HepG2 (cell line): ENCODE measurements around the gene COLEC12.

Experiments
- GATAD2A ChIP-seq: IDR thresholded peaks from 2 replicates; pipeline ENCODE4 v1.6.1; 2016
- NPAS2 ChIP-seq: sonication (generic); formaldehyde crosslinking; IDR thresholded peaks from 2 replicates; pipeline ENCODE4 v1.8.0; 2022; ENCODE audit warnings: mild to moderate bottlenecking, missing genetic modification reagents, borderline replicate concordance
- SP1 ChIP-seq, 2 experiments: fragments of 450-650 bp in 1 of 2; sonication (generic) in 1 of 2; formaldehyde crosslinking in 1 of 2; IDR thresholded peaks; 2 replicates each; pipeline versions ENCODE4 v1.4.0 to v1.6.1; 2016 to 2020; ENCODE audit warnings: missing genetic modification reagents in 1 of 2
- ZFX ChIP-seq: sonication (generic); formaldehyde crosslinking; IDR thresholded peaks from 2 replicates; pipeline ENCODE4 v1.4.0; 2020; ENCODE audit warnings: mild to moderate bottlenecking, low read depth, missing genetic modification reagents, moderate library complexity
- ZNF383 ChIP-seq: sonication (generic); formaldehyde crosslinking; IDR thresholded peaks from 2 replicates; pipeline ENCODE4 v1.4.0; 2020; ENCODE audit warnings: missing genetic modification reagents, mild to moderate bottlenecking, borderline replicate concordance
- ZNF629 ChIP-seq: sonication (generic); formaldehyde crosslinking; conservative IDR thresholded peaks from 2 replicates; pipeline ENCODE4 v1.5.0; 2020; ENCODE audit warnings: missing genetic modification reagents
- TF ChIP-seq, protein P1 (sequence below), 2 experiments: sonication (generic) in 1 of 2; formaldehyde crosslinking in 1 of 2; IDR thresholded peaks; 2 replicates each; pipeline versions ENCODE4 v1.4.0 to v1.6.1; 2018 to 2020; ENCODE audit warnings: missing genetic modification reagents in 2 of 2, borderline replicate concordance in 1 of 2, low read depth in 1 of 2, mild to moderate bottlenecking in 1 of 2, missing biosample characterization in 1 of 2
- TF ChIP-seq, protein P2 (sequence below): sonication (generic); formaldehyde crosslinking; IDR thresholded peaks from 2 replicates; pipeline ENCODE4 v1.8.0; 2022; ENCODE audit warnings: missing genetic modification reagents, mild to moderate bottlenecking, moderate library complexity, borderline replicate concordance
- TF ChIP-seq, protein P3 (sequence below): conservative IDR thresholded peaks from 2 replicates; pipeline ENCODE4 v1.6.1; 2018; ENCODE audit warnings: missing genetic modification reagents
- TF ChIP-seq, protein P4 (sequence below): sonication (generic); formaldehyde crosslinking; IDR thresholded peaks from 2 replicates; pipeline ENCODE4 v1.4.0; 2020; ENCODE audit warnings: missing genetic modification reagents, borderline replicate concordance
- TF ChIP-seq, protein P5 (sequence below), 2 experiments: IDR thresholded peaks; 2 replicates each; pipeline ENCODE4 v1.6.1; 2011 to 2012; ENCODE audit warnings: low read length in 2 of 2, borderline replicate concordance in 1 of 2, low read depth in 1 of 2, mild to moderate bottlenecking in 1 of 2, moderate library complexity in 1 of 2

- no peak for TF ChIP-seq ZNF383
- TF ChIP-seq, protein P1, sequence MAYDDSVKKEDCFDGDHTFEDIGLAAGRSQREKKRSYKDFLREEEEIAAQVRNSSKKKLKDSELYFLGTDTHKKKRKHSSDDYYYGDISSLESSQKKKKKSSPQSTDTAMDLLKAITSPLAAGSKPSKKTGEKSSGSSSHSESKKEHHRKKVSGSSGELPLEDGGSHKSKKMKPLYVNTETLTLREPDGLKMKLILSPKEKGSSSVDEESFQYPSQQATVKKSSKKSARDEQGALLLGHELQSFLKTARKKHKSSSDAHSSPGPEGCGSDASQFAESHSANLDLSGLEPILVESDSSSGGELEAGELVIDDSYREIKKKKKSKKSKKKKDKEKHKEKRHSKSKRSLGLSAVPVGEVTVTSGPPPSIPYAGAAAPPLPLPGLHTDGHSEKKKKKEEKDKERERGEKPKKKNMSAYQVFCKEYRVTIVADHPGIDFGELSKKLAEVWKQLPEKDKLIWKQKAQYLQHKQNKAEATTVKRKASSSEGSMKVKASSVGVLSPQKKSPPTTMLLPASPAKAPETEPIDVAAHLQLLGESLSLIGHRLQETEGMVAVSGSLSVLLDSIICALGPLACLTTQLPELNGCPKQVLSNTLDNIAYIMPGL (CRISPR knock-in tag; IDR thresholded peaks at IDR 0.05; ENCODE audit: borderline replicate concordance in 1 of 2, low read depth in 1 of 2), result no peak
- TF ChIP-seq, protein P2, sequence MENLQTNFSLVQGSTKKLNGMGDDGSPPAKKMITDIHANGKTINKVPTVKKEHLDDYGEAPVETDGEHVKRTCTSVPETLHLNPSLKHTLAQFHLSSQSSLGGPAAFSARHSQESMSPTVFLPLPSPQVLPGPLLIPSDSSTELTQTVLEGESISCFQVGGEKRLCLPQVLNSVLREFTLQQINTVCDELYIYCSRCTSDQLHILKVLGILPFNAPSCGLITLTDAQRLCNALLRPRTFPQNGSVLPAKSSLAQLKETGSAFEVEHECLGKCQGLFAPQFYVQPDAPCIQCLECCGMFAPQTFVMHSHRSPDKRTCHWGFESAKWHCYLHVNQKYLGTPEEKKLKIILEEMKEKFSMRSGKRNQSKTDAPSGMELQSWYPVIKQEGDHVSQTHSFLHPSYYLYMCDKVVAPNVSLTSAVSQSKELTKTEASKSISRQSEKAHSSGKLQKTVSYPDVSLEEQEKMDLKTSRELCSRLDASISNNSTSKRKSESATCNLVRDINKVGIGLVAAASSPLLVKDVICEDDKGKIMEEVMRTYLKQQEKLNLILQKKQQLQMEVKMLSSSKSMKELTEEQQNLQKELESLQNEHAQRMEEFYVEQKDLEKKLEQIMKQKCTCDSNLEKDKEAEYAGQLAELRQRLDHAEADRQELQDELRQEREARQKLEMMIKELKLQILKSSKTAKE (CRISPR knock-in tag), result no peak
- peak; percentile 34; the same call in 1 of the 2 replicates for TF ChIP-seq ZNF629 (CRISPR knock-in tag)
- TF ChIP-seq ZFX (CRISPR knock-in tag), result no peak
- TF ChIP-seq, protein P3, sequence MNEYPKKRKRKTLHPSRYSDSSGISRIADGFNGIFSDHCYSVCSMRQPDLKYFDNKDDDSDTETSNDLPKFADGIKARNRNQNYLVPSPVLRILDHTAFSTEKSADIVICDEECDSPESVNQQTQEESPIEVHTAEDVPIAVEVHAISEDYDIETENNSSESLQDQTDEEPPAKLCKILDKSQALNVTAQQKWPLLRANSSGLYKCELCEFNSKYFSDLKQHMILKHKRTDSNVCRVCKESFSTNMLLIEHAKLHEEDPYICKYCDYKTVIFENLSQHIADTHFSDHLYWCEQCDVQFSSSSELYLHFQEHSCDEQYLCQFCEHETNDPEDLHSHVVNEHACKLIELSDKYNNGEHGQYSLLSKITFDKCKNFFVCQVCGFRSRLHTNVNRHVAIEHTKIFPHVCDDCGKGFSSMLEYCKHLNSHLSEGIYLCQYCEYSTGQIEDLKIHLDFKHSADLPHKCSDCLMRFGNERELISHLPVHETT (CRISPR knock-in tag), result no peak
- TF ChIP-seq, protein P4, sequence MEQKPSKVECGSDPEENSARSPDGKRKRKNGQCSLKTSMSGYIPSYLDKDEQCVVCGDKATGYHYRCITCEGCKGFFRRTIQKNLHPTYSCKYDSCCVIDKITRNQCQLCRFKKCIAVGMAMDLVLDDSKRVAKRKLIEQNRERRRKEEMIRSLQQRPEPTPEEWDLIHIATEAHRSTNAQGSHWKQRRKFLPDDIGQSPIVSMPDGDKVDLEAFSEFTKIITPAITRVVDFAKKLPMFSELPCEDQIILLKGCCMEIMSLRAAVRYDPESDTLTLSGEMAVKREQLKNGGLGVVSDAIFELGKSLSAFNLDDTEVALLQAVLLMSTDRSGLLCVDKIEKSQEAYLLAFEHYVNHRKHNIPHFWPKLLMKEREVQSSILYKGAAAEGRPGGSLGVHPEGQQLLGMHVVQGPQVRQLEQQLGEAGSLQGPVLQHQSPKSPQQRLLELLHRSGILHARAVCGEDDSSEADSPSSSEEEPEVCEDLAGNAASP (CRISPR knock-in tag), result no peak
- TF ChIP-seq SP1 (IDR thresholded peaks at IDR 0.05), result no peak
- no peak for TF ChIP-seq SP1 (CRISPR knock-in tag; IDR thresholded peaks at IDR 0.05)
- TF ChIP-seq, protein P5, sequence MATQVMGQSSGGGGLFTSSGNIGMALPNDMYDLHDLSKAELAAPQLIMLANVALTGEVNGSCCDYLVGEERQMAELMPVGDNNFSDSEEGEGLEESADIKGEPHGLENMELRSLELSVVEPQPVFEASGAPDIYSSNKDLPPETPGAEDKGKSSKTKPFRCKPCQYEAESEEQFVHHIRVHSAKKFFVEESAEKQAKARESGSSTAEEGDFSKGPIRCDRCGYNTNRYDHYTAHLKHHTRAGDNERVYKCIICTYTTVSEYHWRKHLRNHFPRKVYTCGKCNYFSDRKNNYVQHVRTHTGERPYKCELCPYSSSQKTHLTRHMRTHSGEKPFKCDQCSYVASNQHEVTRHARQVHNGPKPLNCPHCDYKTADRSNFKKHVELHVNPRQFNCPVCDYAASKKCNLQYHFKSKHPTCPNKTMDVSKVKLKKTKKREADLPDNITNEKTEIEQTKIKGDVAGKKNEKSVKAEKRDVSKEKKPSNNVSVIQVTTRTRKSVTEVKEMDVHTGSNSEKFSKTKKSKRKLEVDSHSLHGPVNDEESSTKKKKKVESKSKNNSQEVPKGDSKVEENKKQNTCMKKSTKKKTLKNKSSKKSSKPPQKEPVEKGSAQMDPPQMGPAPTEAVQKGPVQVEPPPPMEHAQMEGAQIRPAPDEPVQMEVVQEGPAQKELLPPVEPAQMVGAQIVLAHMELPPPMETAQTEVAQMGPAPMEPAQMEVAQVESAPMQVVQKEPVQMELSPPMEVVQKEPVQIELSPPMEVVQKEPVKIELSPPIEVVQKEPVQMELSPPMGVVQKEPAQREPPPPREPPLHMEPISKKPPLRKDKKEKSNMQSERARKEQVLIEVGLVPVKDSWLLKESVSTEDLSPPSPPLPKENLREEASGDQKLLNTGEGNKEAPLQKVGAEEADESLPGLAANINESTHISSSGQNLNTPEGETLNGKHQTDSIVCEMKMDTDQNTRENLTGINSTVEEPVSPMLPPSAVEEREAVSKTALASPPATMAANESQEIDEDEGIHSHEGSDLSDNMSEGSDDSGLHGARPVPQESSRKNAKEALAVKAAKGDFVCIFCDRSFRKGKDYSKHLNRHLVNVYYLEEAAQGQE (IDR thresholded peaks at IDR 0.05; ENCODE audit: borderline replicate concordance in 1 of 2, low read depth in 1 of 2, low read length in 2 of 2), result no peak
- TF ChIP-seq GATAD2A, result no peak
- no peak for TF ChIP-seq NPAS2 (CRISPR knock-in tag)
These were observed 227.0 kb downstream of the COLEC12 start for GRCh38 chr18:273525-273924.
